Measurements from ENCODE around the gene MFNG.

DNA sequence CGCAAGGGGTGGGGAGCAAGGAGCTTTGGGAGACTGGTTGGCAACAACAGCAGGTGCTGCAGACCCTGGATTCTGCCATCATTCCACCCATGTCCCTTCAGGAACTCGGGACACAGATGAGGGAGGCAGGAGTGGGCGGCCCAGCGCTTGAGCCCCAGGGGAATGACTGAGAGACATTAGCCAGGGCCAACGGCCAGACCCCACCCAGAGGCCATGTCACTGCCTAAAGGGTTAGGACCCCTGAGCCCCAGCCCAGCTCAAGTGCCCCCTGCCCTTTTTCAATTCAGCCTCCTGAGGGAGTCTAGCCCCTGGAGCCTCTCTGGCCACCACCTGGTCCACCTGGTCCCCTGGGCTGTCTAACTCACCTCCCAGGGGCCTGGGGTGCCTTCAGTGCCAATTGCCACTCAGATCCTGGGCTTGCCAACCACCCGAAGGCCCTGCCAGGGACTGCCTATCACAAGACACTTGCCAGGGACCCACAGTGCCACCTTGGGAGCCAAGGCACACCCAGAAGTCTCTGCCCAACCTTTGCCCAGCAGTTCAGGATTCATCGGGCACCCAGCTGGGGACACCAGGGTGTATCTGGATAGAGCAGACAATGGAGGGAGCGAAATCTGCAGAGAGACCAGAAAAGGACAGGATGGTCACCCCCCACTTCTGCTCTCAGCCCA, 16.6 kb downstream of the MFNG start:
- TF ChIP-seq, protein P1, sequence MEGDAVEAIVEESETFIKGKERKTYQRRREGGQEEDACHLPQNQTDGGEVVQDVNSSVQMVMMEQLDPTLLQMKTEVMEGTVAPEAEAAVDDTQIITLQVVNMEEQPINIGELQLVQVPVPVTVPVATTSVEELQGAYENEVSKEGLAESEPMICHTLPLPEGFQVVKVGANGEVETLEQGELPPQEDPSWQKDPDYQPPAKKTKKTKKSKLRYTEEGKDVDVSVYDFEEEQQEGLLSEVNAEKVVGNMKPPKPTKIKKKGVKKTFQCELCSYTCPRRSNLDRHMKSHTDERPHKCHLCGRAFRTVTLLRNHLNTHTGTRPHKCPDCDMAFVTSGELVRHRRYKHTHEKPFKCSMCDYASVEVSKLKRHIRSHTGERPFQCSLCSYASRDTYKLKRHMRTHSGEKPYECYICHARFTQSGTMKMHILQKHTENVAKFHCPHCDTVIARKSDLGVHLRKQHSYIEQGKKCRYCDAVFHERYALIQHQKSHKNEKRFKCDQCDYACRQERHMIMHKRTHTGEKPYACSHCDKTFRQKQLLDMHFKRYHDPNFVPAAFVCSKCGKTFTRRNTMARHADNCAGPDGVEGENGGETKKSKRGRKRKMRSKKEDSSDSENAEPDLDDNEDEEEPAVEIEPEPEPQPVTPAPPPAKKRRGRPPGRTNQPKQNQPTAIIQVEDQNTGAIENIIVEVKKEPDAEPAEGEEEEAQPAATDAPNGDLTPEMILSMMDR (IDR thresholded peaks at IDR 0.05): no peak
- no peak for TF ChIP-seq EZH2phosphoT487 (IDR thresholded peaks at IDR 0.05)
- no peak for TF ChIP-seq EZH2 (IDR thresholded peaks at IDR 0.05)

All from neural progenitor cell (in vitro differentiated cells).